Measurements from ENCODE around the gene TTPAL.

TTPAL gene

DNA sequence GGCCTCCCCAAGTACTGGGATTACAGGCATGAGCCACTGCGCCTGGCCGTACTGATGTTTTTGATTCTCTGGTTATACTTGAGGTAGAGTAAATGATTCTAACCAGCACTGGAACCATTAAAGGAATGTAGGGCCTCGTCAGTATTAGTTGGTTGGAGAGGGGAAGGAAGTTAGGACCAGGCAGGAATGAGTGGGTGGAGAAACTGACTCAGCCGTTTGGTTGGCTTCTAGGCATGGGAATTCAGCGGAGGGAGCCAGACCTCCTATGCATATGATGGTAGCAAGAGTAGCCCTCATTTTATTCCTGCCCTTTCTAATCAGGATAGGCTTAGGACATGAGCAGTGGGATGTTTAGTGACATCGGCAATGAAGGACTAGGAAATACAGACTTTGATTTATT, 65.2 kb downstream of the TTPAL start:
- DNase-seq (ENCODE audit: low spot score), result no peak

DNA sequence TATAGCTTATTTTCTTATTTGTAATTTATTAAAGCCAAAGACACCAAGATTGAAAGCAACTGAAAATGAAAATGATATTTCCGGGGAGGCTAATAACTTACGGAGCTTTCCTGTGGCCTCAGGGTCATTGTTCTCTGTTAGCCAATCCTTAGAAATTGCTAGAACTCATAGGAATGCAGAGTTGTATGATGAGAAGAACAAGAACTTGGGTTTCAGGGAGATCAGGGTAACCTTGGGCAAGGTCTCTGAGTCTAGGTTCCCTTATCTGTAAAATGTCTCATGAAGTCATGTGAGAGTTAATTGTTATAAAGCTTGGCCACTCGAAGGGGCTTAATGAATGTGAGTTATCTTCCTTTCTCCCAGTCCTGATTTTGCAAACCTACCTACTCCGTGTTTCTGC, 66.3 kb downstream of the TTPAL start:
- no peak for DNase-seq (ENCODE audit: low spot score)

DNA sequence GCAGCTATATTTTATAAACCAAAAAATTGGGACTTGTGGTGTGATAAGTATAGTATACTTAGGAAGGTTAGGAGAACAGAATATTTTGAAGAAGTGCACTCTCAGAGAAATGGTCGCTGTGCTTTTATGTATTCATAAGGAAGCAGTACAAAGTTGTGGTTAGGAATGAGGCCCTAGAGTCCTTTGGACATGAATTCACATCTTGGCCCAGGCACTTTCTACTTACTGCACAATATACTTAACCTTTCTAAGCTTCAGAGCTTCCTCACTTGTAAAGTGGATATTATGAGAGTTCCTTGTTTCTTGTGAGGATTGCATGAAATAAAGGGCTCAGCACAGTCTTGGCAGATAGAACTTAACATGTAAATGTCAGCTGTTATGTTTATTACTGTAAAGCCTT, 67.2 kb downstream of the TTPAL start:
- no peak for DNase-seq (ENCODE audit: low spot score)

DNA sequence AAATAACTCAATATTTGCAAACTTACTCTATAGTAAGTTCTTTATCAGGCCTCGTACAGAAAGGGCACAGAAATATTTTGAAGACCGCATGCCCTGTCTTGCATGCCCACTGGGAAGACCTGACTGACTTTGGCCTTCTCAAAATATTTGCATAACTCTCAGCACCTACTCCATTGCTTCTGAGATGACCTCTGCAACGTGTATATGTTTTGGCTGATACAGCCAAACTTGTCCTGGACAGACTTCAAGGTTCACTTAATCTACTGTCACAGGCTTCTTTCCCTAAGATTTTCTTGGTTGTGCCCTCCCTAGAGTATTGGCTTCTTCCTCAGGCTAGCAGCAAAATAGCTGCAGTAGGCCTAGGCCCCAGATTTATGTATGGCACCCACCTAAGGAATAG, 67.7 kb downstream of the TTPAL start:
- no peak for DNase-seq (ENCODE audit: low spot score)

Measured in COLO829 (cell line).